Measurements from ENCODE around the gene RAC2. TPM values are rescaled to one million over a fixed set of nuclear protein-coding genes. Genes with fewer than 3 reads are reported as not detected.

Gene RAC2
- total RNA-seq, 2 donors from 2014 or later, result 655 to 769 TPM

DNA sequence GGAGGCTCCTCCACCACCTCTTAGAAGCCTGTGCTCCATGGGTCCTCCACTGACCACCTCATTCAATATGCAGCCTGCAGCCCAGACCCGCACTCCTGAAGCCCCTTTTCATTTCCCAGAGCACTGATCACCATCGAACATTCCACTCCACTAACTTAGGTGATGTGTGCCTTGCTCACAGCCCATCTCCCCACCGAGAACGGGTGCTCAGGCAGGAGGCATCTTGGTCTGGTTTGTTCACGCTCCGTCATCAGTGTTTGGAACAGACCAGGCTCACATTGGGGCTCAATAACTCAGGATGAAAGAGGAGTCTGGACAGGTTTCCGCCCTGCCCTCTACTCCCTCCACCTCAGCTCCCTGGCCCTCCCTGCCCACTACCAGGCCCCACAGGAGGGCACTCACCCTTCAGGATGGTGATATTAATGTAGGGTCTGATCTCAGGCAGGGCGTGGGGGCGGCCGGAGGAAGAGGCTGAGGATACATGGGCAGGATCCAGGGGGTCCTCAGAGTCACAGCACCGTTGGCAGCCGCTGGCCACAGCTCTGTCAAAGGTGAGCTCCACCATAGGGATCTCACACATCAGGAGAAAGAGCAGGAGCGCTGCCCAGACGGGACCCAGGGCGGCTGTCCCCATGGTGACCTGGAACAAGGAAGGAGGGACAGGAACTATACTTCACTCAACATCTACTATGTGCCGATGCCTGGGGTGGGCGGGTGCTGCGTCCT, 59.1 kb downstream of the RAC2 start:
- DNase-seq (ENCODE audit: low spot score in 2 of 2), result peak in 1 of 2 donors; percentile 37

DNA sequence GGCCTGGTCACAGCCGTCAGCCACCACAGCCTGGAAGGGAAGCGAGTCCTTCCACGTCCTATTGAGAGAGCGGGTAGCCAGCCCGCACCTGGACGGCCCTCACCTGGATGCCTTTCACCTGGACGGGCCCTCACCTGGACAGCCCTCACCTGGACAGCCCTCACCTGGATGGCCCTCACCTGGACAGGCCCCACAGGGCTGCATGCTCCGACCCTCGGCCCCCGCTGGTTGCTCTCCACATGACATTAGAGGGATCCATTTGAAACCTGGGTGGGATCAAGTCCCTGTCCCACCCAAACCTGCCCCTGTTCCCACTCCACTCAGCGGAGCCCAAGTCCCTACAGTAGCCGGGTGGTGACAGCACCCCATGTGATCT, 59.7 kb downstream of the RAC2 start:
- no peaks in the 10 kb centered on the region for H3K9me3 Mint-ChIP-seq
- no peak overlapping the region for H3K27ac Mint-ChIP-seq
- H3K36me3 Mint-ChIP-seq, result peaks cover 0 to 2% of the 10 kb centered on the region in 2 donors
- no peak for DNase-seq (ENCODE audit: low spot score in 2 of 2)
- ATAC-seq, result no peak

More for the DNA sequence above, 59.1 kb downstream of the RAC2 start:
- no peak for ATAC-seq
- Mint-ChIP-seq H3K27ac (no peak overlapping the region), H3K36me3 (peaks cover 0 to 7% of the 10 kb centered on the region in 2 donors), H3K9me3 (no peaks in the 10 kb centered on the region)

DNA sequence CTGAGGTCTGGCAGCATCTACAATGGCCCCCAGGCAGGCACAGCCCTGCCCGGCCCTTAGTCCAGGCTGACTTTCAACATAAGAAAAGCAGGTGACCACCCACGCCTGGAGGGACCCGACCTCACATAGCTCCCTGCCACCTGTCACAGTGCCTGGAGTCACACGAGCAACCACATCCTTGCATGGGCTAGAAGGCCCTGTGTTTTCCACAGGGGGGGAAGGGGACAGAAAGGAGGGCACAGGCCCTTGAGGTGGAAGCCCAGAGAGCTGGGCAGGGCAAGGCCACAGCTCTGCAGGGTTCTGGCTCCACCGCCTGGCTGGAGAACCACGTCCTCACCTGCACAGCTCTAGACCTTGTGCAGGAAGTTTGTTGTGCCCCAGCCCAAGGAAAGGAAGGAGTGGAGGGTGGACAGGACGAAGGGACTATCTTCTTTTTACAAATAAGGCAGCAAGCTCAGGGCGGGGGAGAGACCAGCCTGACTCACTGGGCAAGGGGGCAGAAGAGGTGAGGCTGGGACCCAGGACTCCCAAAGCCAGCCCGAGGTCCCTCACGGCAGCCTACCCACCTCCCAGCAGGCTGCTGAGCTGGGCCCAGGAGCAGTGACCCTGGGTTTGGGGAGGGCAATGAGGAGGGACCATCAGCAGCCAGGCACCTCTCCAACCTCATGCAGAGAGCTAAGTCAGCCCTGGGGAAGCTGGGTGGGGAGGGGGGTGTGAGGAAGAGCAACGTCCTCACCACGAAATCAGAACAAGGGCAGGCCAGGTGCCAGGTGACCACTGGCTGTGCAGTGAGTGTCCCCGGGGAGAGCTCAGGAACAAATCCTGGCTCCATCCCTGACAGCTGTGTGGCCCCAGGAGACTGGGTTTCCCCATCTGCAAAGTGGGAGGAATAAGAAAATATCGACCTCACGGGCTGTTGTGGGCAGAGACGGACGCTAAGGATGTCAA, 60.4 kb downstream of the RAC2 start:
- Mint-ChIP-seq H3K9me3 (no peaks in the 10 kb centered on the region), H3K27ac (no peak overlapping the region), H3K36me3 (no peaks in the 10 kb centered on the region)
- no peak for DNase-seq (ENCODE audit: low spot score in 2 of 2)
- ATAC-seq, result peak; percentile 13 to 29

DNA sequence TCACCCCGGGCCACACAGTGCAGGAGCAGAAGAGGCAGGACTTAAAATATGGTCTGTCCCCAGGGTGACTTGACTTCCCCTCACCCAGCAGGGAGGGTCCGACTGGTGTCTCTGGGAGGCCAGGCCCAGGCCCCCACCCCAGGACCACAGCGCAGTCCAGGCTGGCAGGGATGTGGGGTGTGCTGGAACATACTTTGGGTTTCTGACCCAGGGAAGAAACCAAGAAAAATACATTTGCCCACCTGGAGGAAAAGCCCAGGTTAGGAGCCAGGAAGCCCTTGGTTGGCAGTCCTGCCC, 61.2 kb downstream of the RAC2 start:
- Mint-ChIP-seq H3K27ac (peak overlapping the region in 1 of 2 donors; percentile 14), H3K36me3 (no peaks in the 10 kb centered on the region), H3K9me3 (no peaks in the 10 kb centered on the region)
- ATAC-seq (no peak), DNase-seq (ENCODE audit: low spot score in 2 of 2) (no peak)

DNA sequence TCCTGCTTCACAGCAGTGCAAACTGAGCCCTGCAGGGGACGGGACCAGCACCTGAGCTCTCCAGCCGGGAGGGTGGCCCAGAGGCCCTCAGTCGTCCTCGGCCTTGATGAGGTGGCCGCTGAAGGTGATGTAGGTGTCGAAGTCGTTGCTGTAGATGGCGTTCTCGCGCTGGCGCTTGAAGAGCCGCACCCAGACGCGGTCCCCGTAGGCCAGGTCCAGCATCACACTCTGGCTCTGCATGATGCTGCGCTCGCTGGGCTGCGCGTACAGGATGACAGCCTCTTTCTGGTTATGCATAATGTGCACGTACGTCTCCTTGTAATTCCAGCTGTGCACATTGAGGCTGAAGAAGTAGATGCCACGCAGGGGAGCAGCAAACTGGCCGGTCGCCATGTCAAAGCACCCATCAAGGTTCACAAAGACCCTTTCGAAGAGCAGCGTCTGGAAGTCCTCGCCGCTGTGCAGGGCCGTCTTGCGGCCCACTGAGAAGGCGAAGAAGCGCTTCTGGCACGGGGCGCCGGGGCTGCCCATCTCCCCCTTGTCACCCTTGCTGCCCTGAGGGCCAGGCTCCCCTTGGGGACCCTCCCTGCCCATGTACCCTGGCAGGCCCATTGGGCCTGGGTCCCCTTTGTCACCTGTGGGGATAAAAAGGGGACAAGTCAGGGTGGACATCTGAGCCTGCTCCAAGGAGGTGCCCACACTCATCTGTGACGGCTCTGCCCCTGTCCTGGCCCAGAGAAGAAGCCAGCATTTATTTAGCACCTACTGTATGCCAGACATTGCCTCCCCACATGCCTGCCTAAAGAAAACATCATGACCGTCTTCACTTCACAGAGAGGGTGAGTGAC, 61.7 kb downstream of the RAC2 start:
- H3K27ac Mint-ChIP-seq, result peak overlapping the region; percentile 51 to 55
- H3K36me3 Mint-ChIP-seq, result no peaks in the 10 kb centered on the region
- H3K9me3 Mint-ChIP-seq, result no peaks in the 10 kb centered on the region
- peak in 1 of 2 donors; percentile 39 for ATAC-seq
- no peak for DNase-seq (ENCODE audit: low spot score in 2 of 2)

DNA sequence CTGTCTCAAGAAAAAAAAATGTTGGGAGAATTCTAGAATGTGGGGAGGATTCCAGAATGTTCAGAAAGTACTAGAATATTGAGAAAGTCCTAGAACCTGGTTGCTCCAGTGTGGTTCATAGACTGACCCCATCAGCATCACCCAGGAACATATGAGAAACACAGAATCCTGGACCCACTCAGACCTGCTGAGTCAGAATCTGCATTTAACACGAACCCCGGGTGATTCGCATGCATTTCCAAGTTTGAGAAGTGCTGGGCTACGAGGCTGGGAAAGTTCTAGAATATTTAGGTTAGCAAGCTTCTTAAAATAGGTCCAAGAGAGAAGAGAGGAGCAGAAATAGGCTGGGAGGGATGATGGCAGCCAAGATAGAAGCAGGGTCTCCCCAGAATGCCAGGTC, 62.4 kb downstream of the RAC2 start:
- H3K27ac Mint-ChIP-seq, result peak overlapping the region; percentile 51 to 55
- ATAC-seq, result no peak

DNA sequence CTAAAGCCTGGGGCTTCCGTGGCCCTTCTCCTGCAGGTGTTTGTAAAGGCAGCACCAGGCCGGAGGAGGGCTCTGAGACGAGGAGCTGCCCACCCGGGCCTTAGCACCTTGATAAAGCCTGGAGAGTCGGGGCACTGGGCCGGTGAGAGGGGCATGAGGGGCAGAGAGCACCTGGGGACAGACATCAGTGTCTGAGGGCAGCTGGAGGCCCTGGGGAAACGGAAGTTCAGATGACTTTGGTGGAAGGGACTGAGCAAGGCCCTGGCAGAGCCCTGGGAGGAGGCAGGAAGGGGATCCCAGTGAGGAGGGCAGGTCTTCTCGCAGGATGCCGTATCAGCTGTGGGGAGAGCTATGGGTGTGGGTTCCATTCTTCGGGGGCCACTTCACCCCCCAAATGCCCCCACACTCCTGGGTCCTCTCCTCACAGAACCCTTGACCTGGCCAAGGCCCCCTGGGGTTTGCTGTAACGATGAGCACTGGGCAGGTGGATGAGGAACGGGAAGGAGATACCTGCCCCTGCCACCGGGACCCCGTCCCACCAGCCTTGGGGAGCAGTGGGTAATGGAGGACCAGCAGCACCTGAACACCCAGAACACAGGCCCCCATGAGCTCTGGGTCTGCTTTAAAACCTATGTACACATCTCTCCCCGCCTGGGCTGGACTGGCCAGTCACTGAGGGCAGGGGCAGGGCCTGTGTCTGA, 63.4 kb downstream of the RAC2 start:
- Mint-ChIP-seq H3K36me3 (no peaks in the 10 kb centered on the region), H3K27ac (peak overlapping the region in 1 of 2 donors; percentile 51)

More for the DNA sequence above, 62.4 kb downstream of the RAC2 start:
- DNase-seq (ENCODE audit: low spot score in 2 of 2), result no peak
- H3K9me3 Mint-ChIP-seq, result no peaks in the 10 kb centered on the region
- no peaks in the 10 kb centered on the region for H3K36me3 Mint-ChIP-seq

DNA sequence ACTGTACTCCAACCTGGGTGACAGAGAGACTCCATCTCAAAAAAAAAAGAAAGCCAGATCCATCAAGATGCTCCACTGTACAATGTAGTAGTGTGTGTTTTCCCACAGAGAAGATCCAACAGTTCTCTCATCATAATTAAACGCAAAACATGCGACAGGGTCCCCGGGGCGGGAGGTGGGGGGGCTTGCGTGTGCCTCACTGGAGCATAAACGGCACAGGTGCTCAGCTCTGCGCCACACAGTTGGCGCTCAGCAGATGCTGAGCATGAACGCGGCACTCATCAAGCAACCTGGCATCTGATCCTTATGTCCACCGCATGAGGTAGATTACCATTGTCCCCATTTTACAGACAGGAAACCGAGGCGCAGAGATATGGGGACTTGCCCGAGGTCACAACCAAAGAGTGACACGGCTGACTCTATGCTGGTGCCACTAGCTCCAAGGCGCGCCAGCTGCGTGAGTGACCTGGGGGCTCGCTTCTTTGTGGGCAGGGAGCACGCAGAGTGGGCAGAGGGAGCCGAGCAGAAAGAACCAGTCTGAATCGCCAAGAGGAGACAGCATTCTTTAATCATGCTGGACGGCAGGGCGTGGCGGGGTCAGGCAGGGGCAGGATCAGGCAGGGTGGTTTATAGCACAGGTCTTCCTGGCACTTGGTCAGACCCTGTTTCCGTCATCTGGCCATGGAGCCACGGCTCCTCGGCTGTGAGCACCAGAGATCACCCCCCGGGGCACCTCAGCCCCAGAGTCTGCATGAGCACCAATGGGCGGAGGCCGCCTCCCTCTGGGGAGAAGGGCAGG, 64.2 kb downstream of the RAC2 start:
- peak overlapping the region in 1 of 2 donors; percentile 51 for H3K27ac Mint-ChIP-seq
- DNase-seq (ENCODE audit: low spot score in 2 of 2) (peak in 1 of 2 donors; percentile 56), ATAC-seq (no peak)
- H3K9me3 Mint-ChIP-seq, result no peaks in the 10 kb centered on the region
- H3K36me3 Mint-ChIP-seq, result no peaks in the 10 kb centered on the region

More for the DNA sequence above, 63.4 kb downstream of the RAC2 start:
- no peaks in the 10 kb centered on the region for H3K9me3 Mint-ChIP-seq
- ATAC-seq, result no peak
- peak in 1 of 2 donors; percentile 43 for DNase-seq (ENCODE audit: low spot score in 2 of 2)

DNA sequence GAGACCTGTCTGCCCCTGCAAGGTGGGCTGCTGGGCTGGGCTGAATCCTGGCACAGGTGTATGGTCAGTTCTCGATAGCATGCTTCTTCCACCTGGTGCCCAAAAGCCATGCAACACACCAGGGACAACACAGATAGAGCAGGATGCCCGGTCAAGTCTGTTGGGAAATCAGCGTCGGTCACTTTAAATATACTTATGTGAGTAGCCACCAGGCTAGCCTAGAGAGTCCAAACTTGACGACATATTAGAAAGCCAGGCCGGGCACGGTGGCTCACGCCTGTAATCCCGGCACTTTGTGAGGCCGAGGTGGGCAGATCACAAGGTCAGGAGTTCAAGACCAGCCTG, 65.0 kb downstream of the RAC2 start:
- no peaks in the 10 kb centered on the region for H3K9me3 Mint-ChIP-seq
- no peak for ATAC-seq
- H3K27ac Mint-ChIP-seq, result no peak overlapping the region
- no peaks in the 10 kb centered on the region for H3K36me3 Mint-ChIP-seq
- no peak for DNase-seq (ENCODE audit: low spot score in 2 of 2)

DNA sequence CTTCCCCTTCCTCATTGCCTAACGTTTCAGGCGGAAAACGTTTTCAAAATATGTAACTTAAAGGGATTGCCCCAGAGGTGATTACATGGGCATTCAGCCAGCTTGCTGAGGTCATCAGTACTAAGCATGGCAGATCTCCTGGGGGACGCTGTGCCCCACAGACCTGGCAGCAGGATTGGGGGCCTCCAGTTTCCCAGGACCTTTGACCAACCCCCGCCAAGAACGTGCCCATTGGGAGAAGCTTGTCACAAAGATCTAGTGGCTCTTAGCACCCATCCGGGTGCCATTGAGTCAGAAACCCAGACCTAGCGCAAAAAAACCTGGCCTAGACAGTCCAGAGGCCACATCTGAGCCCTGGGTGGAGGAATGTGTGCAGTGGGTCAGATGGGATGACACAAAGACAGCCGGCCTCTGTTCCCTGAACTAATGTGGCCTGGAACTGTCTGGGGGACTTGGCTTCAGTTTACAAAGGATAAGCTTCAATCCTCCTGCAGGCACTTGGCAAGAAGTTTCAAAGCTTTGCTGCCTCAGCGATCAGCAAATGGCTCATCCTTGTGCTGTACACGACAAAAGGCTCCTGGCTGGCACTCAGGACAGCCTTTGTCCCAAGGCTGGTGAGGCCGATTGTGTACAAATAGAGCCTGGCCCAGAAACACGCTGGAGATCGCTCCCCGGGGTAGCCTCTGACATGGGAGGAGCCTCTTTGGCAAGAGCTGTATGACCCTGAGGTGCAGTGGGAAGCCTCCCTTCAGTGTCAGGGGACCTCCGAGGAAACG, 65.5 kb downstream of the RAC2 start:
- Mint-ChIP-seq H3K9me3 (no peaks in the 10 kb centered on the region), H3K36me3 (no peaks in the 10 kb centered on the region), H3K27ac (peak overlapping the region in 1 of 2 donors; percentile 12)
- no peak for DNase-seq (ENCODE audit: low spot score in 2 of 2)
- ATAC-seq, result no peak

DNA sequence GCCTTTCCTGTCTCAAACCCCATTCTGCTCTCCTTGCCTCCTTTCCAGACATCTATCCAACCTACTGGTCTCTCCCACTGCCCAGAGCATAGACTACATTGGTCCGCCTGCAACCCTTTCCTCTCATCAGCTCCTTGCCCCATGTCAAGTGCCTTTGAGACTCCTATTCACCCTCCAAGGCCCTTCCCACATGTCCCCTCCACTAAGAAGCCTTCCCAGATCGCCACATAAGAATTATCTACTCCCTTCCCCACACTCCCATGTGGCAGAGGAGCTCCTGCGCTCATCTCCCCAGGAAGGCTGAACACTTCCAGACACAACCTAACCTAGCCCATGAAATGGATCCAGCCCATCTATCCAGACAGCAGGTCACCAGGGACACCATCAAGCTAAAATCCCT, 66.3 kb downstream of the RAC2 start:
- Mint-ChIP-seq H3K27ac (peak overlapping the region in 1 of 2 donors; percentile 12), H3K9me3 (no peaks in the 10 kb centered on the region), H3K36me3 (no peaks in the 10 kb centered on the region)
- DNase-seq (ENCODE audit: low spot score in 2 of 2), result no peak
- no peak for ATAC-seq

DNA sequence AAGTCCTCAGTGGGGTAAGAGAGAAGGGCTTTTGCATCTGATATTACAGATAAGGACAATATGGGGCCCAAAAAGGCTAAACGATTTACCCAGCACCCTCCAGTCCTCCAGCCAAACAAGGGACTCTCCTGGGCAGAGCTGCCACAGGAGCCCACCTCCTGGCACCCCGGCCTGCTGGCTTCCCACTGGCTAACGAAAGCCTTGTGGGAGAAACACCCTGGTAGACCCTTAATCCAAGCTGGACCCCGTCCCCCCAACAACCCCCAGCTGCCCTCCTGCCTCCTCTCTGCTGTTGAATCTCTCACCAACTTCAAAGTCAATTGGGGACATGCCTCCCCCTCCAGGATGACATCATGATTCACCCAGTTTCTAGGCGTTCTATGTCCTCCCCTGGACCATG, 66.8 kb downstream of the RAC2 start:
- Mint-ChIP-seq H3K27ac (peak overlapping the region in 1 of 2 donors; percentile 12), H3K9me3 (no peaks in the 10 kb centered on the region), H3K36me3 (no peaks in the 10 kb centered on the region)
- ATAC-seq (no peak), DNase-seq (ENCODE audit: low spot score in 2 of 2) (no peak)

DNA sequence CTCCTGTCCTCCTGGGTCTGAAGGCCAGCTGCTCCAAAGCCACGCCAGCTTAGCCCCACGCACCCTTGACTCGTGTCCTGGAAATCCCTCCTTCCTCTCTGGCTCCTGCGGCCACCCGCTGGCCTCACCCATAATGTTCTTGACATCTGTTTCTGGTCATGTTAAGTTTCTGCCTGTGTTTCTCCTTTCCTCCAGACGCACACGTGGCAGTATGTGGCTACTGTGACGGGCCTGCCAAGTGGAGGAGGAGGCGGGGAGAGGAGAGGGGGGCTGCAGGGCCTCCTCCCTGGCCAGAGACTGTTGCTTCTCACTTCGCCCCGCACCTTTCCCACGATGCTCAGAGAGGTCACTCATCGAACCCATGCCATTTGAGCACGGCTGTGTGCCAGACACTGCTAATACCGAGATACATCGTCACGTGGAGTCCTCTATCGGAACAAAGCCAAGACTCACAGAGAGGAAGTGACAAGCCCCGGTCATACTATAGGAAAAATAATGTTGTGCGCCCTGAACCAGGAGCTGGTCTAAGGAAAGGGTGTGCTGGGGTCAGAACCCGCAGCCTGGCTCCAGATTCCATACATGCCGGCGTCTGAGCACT, 67.5 kb downstream of the RAC2 start:
- peak in 1 of 2 donors; percentile 53 for DNase-seq (ENCODE audit: low spot score in 2 of 2)
- Mint-ChIP-seq H3K9me3 (no peaks in the 10 kb centered on the region), H3K36me3 (no peaks in the 10 kb centered on the region), H3K27ac (no peak overlapping the region)
- ATAC-seq, result peak in 1 of 2 donors; percentile 74

DNA sequence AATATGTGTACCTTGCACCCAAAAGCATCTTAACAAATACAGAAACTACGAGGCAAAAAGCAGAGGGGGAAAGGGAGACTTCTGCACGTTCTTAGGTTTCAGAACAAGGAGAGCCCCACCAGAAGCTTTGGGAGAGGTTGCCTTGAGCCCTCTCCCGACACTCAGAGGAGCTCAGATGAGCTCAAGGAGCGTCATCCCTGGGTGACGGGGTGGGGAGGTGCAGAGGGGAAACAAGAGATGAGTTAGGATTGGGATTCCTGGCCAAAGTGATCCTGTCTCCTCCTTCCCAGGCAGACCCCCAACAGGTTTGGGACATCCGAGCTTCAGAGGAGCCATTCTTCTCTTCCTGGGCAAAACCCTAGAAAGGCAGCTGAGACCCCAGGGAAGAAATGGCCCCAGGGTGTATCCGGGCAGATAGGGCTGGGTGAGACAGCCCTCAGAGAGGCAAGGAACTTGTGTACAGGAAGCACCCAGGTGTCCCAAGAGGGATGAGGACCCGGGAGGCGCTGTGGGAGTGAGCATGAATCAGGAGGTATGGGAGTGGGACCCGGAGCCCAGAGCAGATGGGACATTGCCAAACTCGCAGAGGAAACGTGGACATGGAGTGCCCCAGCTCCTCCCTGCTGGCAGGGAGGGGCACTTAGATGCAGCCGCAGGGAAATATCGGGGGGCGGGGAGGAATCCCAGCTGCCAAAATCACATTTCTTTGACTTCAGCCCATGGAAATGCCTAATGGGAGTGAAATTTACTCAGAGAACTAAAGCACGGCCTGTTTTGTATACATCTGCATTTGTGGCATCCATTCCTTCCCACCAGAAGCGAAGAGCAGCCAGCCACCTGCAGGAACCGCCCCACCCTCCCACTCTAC, 68.4 kb downstream of the RAC2 start:
- peak in 1 of 2 donors; percentile 38 for DNase-seq (ENCODE audit: low spot score in 2 of 2)
- H3K36me3 Mint-ChIP-seq, result no peaks in the 10 kb centered on the region
- ATAC-seq, result no peak
- no peak overlapping the region for H3K27ac Mint-ChIP-seq
- no peaks in the 10 kb centered on the region for H3K9me3 Mint-ChIP-seq
